HG03439 (cell line): ENCODE results near the gene SLC8A1.
"Not testable (repeated sequence)": the region's sequence is repeated elsewhere in the genome, so short reads cannot be mapped to it uniquely, and the experiment has no call there.

ENCODE experiments used
- ATAC-seq: cut with Tn5 transposase; IDR thresholded peaks from one replicate; pipeline ENCODE4 v1.9.1; 2021; ENCODE audit warnings: mild to moderate bottlenecking, moderate library complexity; ENCODE audit not compliant: unreplicated experiment

Gene SLC8A1

DNA sequence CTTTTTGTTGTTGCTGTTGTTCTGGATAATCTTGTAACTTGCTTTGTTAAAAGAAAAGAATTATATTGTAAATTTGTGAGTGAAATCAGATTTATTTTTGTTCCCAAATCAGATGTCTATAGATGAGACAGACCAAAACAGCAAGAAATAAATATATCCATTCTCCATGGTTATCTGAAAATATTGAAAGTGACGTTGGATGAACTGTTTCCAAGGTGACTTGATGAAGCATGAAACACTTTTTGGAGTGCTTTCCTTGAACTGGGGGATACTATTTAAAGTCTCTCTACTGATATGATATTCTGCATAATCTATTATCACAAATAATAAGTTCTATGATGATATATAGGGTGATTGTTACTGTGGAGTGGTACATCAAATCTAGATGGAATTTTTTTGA, 357.4 kb downstream of the SLC8A1 start:
- no peak for ATAC-seq

DNA sequence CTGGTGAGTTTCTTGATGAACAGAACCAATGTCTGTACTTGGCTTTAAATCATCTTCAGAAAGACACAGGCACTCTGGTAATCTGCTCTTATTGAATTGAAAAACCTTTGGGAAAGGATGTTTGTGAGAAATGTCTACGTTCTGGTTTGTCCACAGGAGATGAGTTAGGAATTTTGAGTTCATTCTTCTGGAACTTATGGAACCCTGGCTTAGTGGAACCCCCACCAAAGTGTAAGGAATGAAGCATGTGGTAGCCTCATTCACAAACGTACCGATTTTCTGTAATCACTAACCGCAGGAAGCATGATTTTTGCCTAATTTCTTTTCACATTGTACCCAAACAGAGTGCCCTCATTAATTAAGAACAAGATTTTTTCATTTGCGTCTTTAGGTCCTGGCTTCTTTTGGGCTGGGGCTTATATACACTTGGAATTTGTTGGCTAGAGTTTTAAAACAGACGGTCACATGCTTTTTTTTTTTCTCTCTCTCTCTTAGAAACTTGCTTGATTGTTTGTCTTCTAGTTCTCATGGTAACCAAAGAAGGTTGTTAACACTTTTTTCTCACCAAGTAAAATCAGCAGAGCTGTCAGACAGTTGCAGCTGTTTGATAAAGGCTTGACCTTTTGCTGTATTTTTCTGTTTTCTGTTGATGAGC, 358.7 kb downstream of the SLC8A1 start:
- ATAC-seq = no peak

DNA sequence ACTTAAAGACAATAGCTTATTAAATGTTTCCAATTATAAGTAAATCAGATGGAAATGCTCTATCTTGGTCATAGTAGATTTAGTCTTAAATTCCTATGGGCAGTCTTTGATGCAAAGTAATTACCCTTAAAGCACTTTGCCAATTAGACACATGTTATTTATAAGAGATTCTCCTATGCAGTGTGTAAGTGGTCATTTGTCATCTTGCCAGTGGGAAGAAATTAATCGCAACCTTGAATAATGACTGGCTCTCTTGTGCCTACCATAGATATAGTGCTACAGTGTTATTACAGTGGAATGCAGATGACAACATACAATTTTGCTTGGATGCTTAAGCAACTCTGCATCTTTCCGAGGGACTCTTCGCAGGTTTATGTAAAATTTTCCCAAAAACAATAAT, 361.8 kb downstream of the SLC8A1 start:
- ATAC-seq = no peak

DNA sequence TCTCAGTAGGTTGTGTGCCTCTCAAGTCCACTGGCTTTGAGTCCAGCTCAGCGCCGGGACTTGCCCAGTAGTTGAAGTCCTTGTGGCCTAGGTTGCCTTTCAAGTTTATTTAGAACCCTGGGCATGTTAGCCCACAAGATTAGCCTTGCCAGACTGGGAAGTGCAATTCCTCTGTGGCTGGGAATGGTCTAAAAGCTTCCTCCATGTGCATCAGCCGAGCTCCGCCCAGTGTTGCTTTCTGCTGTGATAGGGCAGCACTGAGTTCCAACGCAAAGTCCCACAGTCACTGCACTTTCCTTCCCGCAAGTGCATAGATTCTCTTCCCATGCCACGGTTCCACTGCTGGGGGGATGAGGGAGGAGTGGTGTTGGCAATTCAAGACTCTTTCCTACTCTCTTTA, 364.0 kb downstream of the SLC8A1 start:
- ATAC-seq = no peak

DNA sequence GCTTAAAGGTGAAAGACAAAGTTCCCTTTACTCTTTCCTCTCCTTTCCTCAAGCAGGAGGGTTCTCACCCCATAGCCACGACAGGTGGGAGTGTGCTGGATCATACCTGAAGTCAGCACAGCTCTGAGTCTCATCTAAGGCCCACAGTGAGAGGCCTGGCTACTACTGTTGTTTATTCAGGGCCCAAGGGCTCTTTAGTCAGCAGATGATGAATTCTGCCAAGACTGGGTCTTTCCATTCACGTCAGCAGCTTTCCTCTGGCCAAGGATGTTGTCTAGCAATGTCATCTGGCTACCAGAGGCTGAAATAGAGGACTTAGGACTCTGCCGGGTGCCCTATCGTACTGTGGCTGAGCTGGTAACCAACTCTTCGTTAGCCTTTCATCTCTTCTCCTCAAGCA, 364.5 kb downstream of the SLC8A1 start:
- ATAC-seq = no peak

DNA sequence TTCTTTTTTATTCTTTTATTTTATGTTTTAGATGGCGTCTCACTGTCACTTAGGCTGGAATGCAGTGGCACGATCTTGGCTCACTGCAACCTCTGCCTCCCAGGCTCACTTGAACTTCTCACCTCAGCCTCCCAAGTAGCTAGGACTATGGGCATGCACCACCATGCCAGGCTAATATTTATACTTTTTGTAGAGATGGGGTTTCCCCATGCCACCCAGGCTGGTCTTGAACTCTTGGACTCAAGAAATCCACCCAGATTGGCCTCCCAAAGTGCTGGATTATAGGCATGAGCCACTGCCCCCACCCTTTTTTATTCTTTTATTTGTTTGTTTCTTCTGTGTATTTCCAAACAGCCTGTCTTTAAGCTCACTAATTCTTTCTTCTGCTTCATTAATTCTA, 366.1 kb downstream of the SLC8A1 start:
- no peak for ATAC-seq

DNA sequence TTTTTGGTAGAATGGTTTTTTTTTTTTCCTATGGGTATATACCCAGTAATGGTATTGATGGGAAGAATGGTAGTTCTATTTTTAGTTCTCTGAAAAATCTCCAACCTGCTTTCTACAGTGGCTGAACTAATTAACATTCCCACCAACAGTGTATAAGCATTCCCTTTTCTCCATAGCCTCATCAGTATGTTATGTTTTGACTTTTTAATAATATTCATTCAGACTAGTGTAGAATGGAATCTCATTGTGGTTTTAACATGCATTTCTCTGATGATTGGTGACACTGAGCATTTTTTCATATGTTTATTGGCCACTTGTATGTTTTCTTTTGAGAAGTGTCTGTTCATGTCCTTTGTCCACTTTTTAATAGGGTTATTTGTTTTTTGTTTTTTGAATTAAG, 378.6 kb downstream of the SLC8A1 start:
- not testable (repeated sequence) for ATAC-seq

DNA sequence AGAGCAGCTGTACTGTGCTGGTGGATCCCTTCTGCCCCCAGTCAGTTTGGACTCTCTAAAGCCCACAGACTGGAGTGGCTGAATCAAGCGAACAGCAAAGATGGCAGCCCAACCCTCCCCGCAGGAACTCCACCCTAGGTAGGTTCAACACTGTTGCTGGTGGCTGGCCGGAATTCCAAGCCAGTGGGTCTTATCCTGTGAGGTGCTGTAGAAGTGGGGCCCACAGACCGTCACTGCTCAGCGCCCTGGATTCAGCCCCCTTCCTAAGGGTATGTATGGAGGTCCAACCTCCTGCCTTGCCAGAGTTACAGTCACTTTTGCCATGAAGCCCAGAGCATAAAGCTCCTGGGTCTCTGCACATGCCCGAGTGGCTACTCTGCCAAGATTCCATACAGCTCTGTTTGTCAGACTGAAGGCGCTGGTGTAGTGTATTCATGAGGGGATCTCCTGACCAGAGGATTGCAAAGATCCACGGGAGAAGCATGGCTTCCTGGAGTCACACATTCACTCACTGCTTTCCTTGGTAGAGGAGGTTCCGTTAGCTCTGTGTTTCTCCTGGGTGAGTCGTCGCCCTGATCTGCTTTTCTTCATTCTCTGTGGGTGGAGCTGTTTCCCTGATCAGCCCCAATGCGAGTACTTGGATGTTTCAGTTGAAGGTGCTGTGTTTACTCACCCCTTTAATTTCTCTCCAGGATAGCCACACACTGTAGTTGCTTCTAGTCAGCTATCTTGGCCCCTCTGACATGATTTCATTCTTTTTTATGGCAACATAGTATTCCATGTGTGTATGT, 379.3 kb downstream of the SLC8A1 start:
- no peak for ATAC-seq

DNA sequence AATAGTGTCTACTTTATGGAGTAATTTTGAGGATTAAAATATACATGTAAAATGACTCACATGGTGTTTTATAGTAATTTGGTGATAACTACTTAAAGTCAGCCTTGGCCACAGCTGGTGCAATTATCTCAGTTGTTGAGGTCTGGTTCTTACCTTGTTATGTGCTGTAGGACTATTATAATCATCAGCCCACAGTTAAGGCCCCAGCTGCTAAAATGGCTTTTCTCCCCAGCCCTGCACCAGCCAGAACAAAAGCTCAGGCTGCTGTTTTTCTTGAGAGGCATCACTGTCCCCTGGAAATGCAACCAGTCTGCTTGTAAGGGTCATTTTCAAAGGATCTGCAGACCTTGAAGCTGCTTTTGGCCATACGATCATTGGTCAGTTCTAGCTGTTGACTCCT, 389.5 kb downstream of the SLC8A1 start:
- ATAC-seq = no peak

DNA sequence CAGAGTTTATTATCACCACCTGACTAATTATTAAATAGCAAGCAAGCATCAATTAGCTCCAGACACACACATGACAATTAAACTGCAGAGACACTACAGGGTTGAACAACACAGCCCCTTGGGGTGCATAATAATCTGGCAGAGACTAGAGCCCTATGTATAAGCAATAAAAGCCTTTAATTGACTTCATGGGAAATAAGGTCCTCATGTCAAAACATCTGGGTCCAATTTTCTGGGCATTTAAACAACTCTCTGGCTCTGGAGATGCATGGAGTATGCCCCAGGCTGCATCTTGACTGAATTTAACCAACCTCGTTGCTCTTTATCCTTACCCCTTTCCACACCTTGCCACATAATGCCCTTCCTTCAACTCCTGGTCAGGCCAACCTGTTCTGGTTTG, 402.1 kb downstream of the SLC8A1 start:
- ATAC-seq = no peak

DNA sequence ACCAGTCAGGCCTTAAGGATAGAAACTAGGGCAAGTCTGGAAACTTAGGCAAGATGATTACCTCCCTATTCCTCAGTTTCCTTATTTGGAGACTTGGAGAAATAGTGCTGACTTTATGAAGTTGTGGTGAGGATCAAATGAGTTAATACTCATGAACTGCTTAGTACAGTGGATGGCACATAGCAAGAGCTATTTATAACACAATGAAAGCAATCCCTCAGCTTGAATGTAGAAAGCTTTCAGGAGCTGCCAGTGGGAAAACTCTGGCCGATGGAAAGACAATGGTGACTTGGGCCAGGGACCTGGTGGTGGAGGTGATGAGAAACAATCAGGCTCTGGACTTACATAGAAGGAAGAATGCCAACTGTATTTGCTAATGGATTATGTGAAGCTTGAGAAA, 403.4 kb downstream of the SLC8A1 start:
- no peak for ATAC-seq

DNA sequence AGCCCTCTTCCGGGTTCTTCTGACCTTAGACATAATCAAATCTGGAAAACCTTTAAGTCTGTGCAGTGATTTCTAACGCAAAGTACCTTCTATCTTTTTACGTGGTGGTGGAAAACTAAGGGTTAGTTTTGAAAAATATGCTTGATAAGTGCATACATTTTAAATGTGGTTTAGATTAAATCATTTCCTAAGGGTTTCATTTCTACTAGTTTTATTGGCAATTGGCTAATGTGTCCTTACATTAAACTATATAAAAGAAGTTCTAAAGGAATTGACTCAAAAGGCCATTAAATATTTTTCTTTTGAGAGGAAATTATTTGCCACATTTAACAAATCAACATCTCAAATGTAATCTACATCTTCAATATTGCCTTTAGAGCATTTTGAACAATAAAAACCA, 404.5 kb downstream of the SLC8A1 start:
- no peak for ATAC-seq
